ENCODE data around the gene PEDS1.
"Not testable (repeated sequence)": the region's sequence is repeated elsewhere in the genome, so short reads cannot be mapped to it uniquely, and the experiment has no call there.

GRCh38 chr20:50201710-50202109 lies 48.2 kb upstream of the PEDS1 start:
- not testable (repeated sequence) for TF ChIP-seq MAX (IDR thresholded peaks at IDR 0.05); TCF12 (IDR thresholded peaks at IDR 0.05; ENCODE audit: low read depth, low read length); POLR2AphosphoS5 (IDR thresholded peaks at IDR 0.05; ENCODE audit: low read depth, low read length); POLR2A (IDR thresholded peaks at IDR 0.05; ENCODE audit: control extremely low read depth in 1 of 2, low read depth in 2 of 2, low read length in 2 of 2); SUZ12 (IDR thresholded peaks at IDR 0.05; ENCODE audit: low read length); EZH2 (IDR thresholded peaks at IDR 0.05; ENCODE audit: low read depth, low read length, severe bottlenecking); CTCF (IDR thresholded peaks at IDR 0.05; ENCODE audit: control extremely low read depth in 1 of 3, insufficient read depth in 1 of 3, low read depth in 1 of 3, low read length in 3 of 3); JUN (IDR thresholded peaks at IDR 0.05; ENCODE audit: low read depth, low read length); GABPA (IDR thresholded peaks at IDR 0.05; ENCODE audit: borderline replicate concordance, insufficient read depth, low read length); SIN3A (conservative IDR thresholded peaks at IDR 0.05 in 1 of 2, IDR thresholded peaks at IDR 0.05 in 1 of 2; ENCODE audit: low read depth in 1 of 2, low read length in 2 of 2); SIX5 (IDR thresholded peaks at IDR 0.05; ENCODE audit: low read depth, low read length); SP1 (IDR thresholded peaks at IDR 0.05; ENCODE audit: low read depth, low read length); NRF1 (IDR thresholded peaks at IDR 0.05; ENCODE audit: low read depth, low read length)
